NB4 (cell line): Measurements from ENCODE around the gene SH3PXD2A.

ENCODE experiments used
- DNase-seq: peaks from one replicate; pipeline ENCODE4 v3.0.0; 2010; ENCODE audit warnings: low read depth
- H3K4me3 ChIP-seq: one replicate; pipeline ENCODE4 v1.5.1; 2011; ENCODE audit warnings: mild to moderate bottlenecking, low read depth, low read length, moderate library complexity
- CTCF ChIP-seq: IDR thresholded peaks from one replicate; pipeline ENCODE4 v1.5.1; 2012; ENCODE audit warnings: low read depth, low read length
- MYC ChIP-seq: IDR thresholded peaks from 2 replicates; pipeline ENCODE4 v1.6.1; 2011; ENCODE audit warnings: low read depth, low read length
- POLR2A ChIP-seq: IDR thresholded peaks from 2 replicates; pipeline ENCODE4 v1.6.1; 2011; ENCODE audit warnings: mild to moderate bottlenecking; ENCODE audit not compliant: insufficient read length; ENCODE audit errors: extremely low read depth
- TF ChIP-seq, protein P1 (sequence below): IDR thresholded peaks from 2 replicates; pipeline ENCODE4 v1.6.1; 2011; ENCODE audit warnings: low read depth, low read length

Gene SH3PXD2A

DNA sequence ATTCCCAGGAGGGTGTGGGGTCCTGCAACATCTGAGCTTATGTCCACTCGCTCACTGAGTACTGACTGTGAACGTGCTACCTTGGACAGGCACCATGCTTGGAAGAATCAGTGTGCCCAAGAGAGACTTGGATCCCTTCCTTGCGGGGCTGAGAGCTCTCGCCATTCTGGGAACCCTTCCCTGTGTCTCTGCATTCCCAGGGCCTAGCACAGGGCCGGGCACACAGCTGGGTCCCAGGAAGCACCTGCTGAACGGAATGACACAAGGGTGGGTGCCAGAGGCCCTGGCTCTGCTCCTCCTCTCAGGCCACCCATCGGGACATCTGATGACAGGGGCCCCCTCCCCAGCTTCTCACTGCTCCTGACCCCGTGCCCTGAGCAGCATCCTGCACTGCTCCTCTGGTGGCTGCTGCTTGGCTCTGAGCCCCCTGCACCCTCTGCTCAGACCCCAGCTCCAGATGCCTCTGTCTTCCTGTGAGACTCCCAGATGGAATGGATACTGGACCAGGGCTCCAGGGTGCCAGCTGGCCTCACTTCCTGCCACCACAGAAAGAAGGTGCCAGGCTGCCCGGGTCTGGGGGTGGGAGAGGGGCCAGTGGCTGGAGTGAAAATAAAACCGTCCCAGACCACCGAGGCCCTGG, 232.3 kb downstream of the SH3PXD2A start:
- TF ChIP-seq, protein P1, sequence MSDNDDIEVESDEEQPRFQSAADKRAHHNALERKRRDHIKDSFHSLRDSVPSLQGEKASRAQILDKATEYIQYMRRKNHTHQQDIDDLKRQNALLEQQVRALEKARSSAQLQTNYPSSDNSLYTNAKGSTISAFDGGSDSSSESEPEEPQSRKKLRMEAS = no peak
- TF ChIP-seq POLR2A = no peak
- no peak for TF ChIP-seq CTCF
- TF ChIP-seq MYC = no peak
- H3K4me3 ChIP-seq = no peak overlapping the region

GRCh38 chr10:103622286-103622685, 233.1 kb downstream of the SH3PXD2A start:
- DNase-seq = no peak
- TF ChIP-seq POLR2A (no peak), CTCF (no peak), MYC (no peak)
- TF ChIP-seq, protein P1 = no peak
- no peak overlapping the region for H3K4me3 ChIP-seq

More for the DNA sequence above, 232.3 kb downstream of the SH3PXD2A start:
- no peak for DNase-seq

GRCh38 chr10:103621783-103622125, 233.6 kb downstream of the SH3PXD2A start:
- TF ChIP-seq CTCF (no peak), POLR2A (no peak), MYC (no peak)
- TF ChIP-seq, protein P1 = no peak
- no peak for DNase-seq
- no peak overlapping the region for H3K4me3 ChIP-seq

DNA sequence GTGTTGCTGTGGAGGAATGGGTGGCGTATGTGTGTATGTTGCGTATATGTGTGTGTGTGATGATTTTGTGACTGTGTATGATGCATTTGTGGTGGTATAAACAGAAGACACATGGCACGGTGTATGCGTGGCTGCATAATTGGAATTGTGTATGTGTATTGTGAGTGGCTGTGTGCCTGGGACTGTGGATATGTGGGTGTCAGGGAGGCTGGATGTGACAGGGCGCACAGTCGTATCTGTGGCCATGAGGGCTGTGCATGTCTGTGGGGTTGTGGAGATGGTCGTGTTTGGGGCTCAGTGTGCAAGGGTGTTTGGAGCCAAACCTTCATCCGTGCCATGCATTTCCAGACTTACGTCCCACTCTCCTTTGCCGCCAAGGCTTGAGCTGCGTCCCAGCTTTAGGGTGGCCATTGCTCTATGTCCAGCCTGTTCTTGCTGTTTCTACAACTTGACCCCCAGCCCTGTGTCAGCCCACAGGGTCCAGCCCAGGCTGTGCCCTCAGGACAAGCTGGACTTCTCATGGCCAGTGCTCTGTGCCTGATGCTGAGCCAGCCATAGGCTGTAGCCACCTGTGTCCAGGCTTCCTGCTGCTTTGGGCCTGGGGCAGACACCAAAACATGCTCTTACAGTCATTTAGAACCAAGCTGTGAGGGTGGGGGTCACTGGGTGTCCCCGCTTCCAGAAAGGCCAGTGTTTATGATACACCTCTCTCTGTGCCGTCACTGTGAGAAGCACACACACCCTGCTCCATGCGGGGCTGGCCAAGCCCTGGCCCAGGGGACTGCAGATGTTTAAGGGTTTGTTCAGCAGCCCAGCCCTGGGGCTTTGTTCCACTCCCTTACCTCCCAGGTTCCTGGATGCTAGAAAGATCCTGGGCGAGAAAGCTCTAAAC, 234.2 kb downstream of the SH3PXD2A start:
- TF ChIP-seq, protein P1 = no peak
- no peak for TF ChIP-seq POLR2A
- no peak for TF ChIP-seq MYC
- TF ChIP-seq CTCF = no peak
- DNase-seq = no peak
- no peak overlapping the region for H3K4me3 ChIP-seq

GRCh38 chr10:103620352-103620740, 235.0 kb downstream of the SH3PXD2A start:
- peak; percentile 73 for DNase-seq
- no peak for TF ChIP-seq CTCF
- TF ChIP-seq, protein P1 = no peak
- TF ChIP-seq POLR2A = no peak
- TF ChIP-seq MYC = no peak

More at GRCh38 chr10:103620352-103620740, 235.0 kb downstream of the SH3PXD2A start:
- peak overlapping the region; percentile 16 for H3K4me3 ChIP-seq
